Measurements from ENCODE around the gene VIPR2. TPM values are rescaled to one million over a fixed set of nuclear protein-coding genes. Genes with fewer than 3 reads are reported as not detected.

The VIPR2 gene
- total RNA-seq, 3 donors from 2014 or later = 0.48 to 14.0 (median 4.6) TPM

- Histone ChIP-seq H3K4me1 (no peaks in the 10 kb centered on the region), H3K4me3 (no peak overlapping the region), H3K27me3 (no peaks in the 10 kb centered on the region), H3K27ac (no peak overlapping the region), H3K9me3 (peaks cover 0 to 7% of the 10 kb centered on the region in 2 donors), H3K36me3 (no peaks in the 10 kb centered on the region)
- intact Hi-C loops (cut with DNase I; ENCODE audit: low total_unique reads) = no loop called here
- TF ChIP-seq POLR2A (IDR thresholded peaks at IDR 0.05) = no peak
- no peak for TF ChIP-seq CTCF (IDR thresholded peaks at IDR 0.05)
- TF ChIP-seq POLR2AphosphoS5 (IDR thresholded peaks at IDR 0.05) = no peak
- DNase-seq (ENCODE audit: low spot score in 2 of 2) = no peak
These were observed 96.0 kb downstream of the VIPR2 start for GRCh38 chr7:159048656-159049055.

GRCh38 chr7:159047536-159047935 is 97.1 kb downstream of the VIPR2 start:
- peaks cover 0 to 7% of the 10 kb centered on the region in 2 donors for H3K9me3 ChIP-seq
- no peak for DNase-seq (ENCODE audit: low spot score in 2 of 2)
- intact Hi-C loops (cut with DNase I; ENCODE audit: low total_unique reads) = no loop called here
- no peak overlapping the region for H3K27ac ChIP-seq
- no peak overlapping the region for H3K4me3 ChIP-seq
- no peaks in the 10 kb centered on the region for H3K27me3 ChIP-seq
- no peaks in the 10 kb centered on the region for H3K4me1 ChIP-seq
- H3K36me3 ChIP-seq = no peaks in the 10 kb centered on the region
- no peak for TF ChIP-seq POLR2A (IDR thresholded peaks at IDR 0.05)
- TF ChIP-seq POLR2AphosphoS5 (IDR thresholded peaks at IDR 0.05) = no peak
- TF ChIP-seq CTCF (IDR thresholded peaks at IDR 0.05) = no peak

- Histone ChIP-seq H3K4me3 (no peak overlapping the region), H3K4me1 (no peaks in the 10 kb centered on the region), H3K27me3 (no peaks in the 10 kb centered on the region), H3K36me3 (no peaks in the 10 kb centered on the region), H3K27ac (no peak overlapping the region), H3K9me3 (no peaks in the 10 kb centered on the region)
- no peak for DNase-seq (ENCODE audit: low spot score in 2 of 2)
- intact Hi-C loops (cut with DNase I; ENCODE audit: low total_unique reads) = no loop called here
- TF ChIP-seq POLR2AphosphoS5 (IDR thresholded peaks at IDR 0.05) (no peak), CTCF (IDR thresholded peaks at IDR 0.05) (no peak), POLR2A (IDR thresholded peaks at IDR 0.05) (no peak)
These were observed 98.4 kb downstream of the VIPR2 start for GRCh38 chr7:159046300-159046699.

- Histone ChIP-seq H3K4me1 (no peaks in the 10 kb centered on the region), H3K9me3 (no peaks in the 10 kb centered on the region), H3K4me3 (no peak overlapping the region), H3K36me3 (no peaks in the 10 kb centered on the region), H3K27me3 (no peaks in the 10 kb centered on the region), H3K27ac (no peak overlapping the region)
- intact Hi-C loops (cut with DNase I; ENCODE audit: low total_unique reads) = no loop called here
- DNase-seq (ENCODE audit: low spot score in 2 of 2) = no peak
- TF ChIP-seq CTCF (IDR thresholded peaks at IDR 0.05) (no peak), POLR2A (IDR thresholded peaks at IDR 0.05) (no peak), POLR2AphosphoS5 (IDR thresholded peaks at IDR 0.05) (no peak)
These were observed 98.8 kb downstream of the VIPR2 start for GRCh38 chr7:159045839-159046238.

GRCh38 chr7:159042581-159043101 is 102.0 kb downstream of the VIPR2 start:
- Histone ChIP-seq H3K27me3 (no peaks in the 10 kb centered on the region), H3K4me3 (no peak overlapping the region), H3K27ac (no peak overlapping the region), H3K36me3 (no peaks in the 10 kb centered on the region), H3K4me1 (no peaks in the 10 kb centered on the region), H3K9me3 (no peaks in the 10 kb centered on the region)
- DNase-seq (ENCODE audit: low spot score in 2 of 2) = peak in 1 of 2 donors; percentile 7
- TF ChIP-seq POLR2AphosphoS5 (IDR thresholded peaks at IDR 0.05) (no peak), CTCF (IDR thresholded peaks at IDR 0.05) (no peak), POLR2A (IDR thresholded peaks at IDR 0.05) (no peak)
- intact Hi-C loops (cut with DNase I; ENCODE audit: low total_unique reads) = no loop called here
